K562 (cell line): ENCODE measurements around the gene FES. TPM values are rescaled to one million over a fixed set of nuclear protein-coding genes. Genes with fewer than 3 reads are reported as not detected.

Experiments
- CCAR2 ChIP-seq: fragments of 200-400 bp; formaldehyde crosslinking; IDR thresholded peaks from 2 replicates; pipeline ENCODE4 v1.6.1; 2017; ENCODE audit warnings: mild to moderate bottlenecking, low read depth, low read length
- CHD1 ChIP-seq: fragments of 200-600 bp; sonication (generic); IDR thresholded peaks from one replicate; pipeline ENCODE4 v1.6.1; 2012; ENCODE audit warnings: mild to moderate bottlenecking, moderate library complexity, low read length, inconsistent platforms
- CTBP1 ChIP-seq: fragments of 450-650 bp; IDR thresholded peaks from 2 replicates; pipeline ENCODE4 v1.6.1; 2016; ENCODE audit warnings: borderline replicate concordance
- DDX20 ChIP-seq: fragments of 450-650 bp; IDR thresholded peaks from 2 replicates; pipeline ENCODE4 v1.6.1; 2016; ENCODE audit warnings: missing genetic modification characterization, low read depth, mild to moderate bottlenecking, missing compliant biosample characterization, moderate library complexity
- FOXJ2 ChIP-seq: fragments of 200-800 bp; sonication (Bioruptor generic); IDR thresholded peaks from 2 replicates; pipeline ENCODE4 v1.6.1; 2016; ENCODE audit warnings: missing genetic modification characterization, missing compliant biosample characterization
- JUND ChIP-seq, 2 experiments: IDR thresholded peaks; 2 replicates in 1 of 2; 3 replicates in 1 of 2; pipeline ENCODE4 v1.6.1; 2011; ENCODE audit warnings: borderline replicate concordance in 2 of 2, low read depth in 2 of 2, low read length in 2 of 2, improper control_type of control experiment in 1 of 2, missing biosample characterization in 1 of 2, missing genetic modification characterization in 1 of 2, missing genetic modification reagents in 1 of 2
- LEF1 ChIP-seq: fragments of 450-650 bp; IDR thresholded peaks from 2 replicates; pipeline ENCODE4 v1.6.1; 2016; ENCODE audit warnings: mild to moderate bottlenecking
- RAD51 ChIP-seq: fragments of 450-650 bp; IDR thresholded peaks from 2 replicates; pipeline ENCODE4 v1.7.1; 2016; ENCODE audit warnings: low read depth, mild to moderate bottlenecking, borderline replicate concordance
- SETDB1 ChIP-seq: IDR thresholded peaks from one replicate; pipeline ENCODE4 v1.6.1; 2012; ENCODE audit warnings: low read length, control low read depth, inconsistent platforms
- ZNF316 ChIP-seq: fragments of 450-650 bp; IDR thresholded peaks from 2 replicates; pipeline ENCODE4 v1.6.1; 2016
- ZNF347 ChIP-seq: fragments of 450-650 bp; formaldehyde crosslinking; IDR thresholded peaks from 2 replicates; pipeline ENCODE4 v1.4.0; 2020; ENCODE audit warnings: low read depth, mild to moderate bottlenecking, moderate library complexity
- ZNF75A ChIP-seq: fragments of 450-650 bp; formaldehyde crosslinking; IDR thresholded peaks from 2 replicates; pipeline ENCODE4 v1.4.0; 2020; ENCODE audit warnings: mild to moderate bottlenecking
- polyA plus RNA-seq, 8 experiments: library from polyadenylated mRNA; depleted of rRNA in 4 of 8; stranded (reverse) in 5 of 8; unstranded in 3 of 8; fragments of >200 nt; fragmentation: Nextera tagmentation in 2 of 8; fragmentation: Illumina TruSeq in 1 of 8; extraction: Ambion mirVana in 2 of 8; extraction: Trizol in 1 of 8; gene quantifications; 2 replicates each; pipeline versions ENCODE4 v1.2.1 to v1.2.3, GENCODE V29; 2011 to 2014; ENCODE audit warnings: inconsistent platforms in 1 of 8, missing spikeins in 1 of 8
- total RNA-seq, 7 experiments: library from RNA; depleted of rRNA in 6 of 7; stranded (reverse); fragments of >200 nt in 6 of 7; fragmentation: Illumina TruSeq in 2 of 7; extraction: Trizol in 2 of 7; gene quantifications; 2 replicates each; pipeline versions ENCODE4 v1.2.1 to v1.2.3, GENCODE V29; 2011 to 2021; ENCODE audit warnings: low replicate concordance in 1 of 7
- TF ChIP-seq, protein P1 (sequence below): fragments of 200-800 bp; sonication (Bioruptor generic); IDR thresholded peaks from 2 replicates; pipeline ENCODE4 v1.6.1; 2017; ENCODE audit warnings: missing genetic modification characterization, missing compliant biosample characterization
- TF ChIP-seq, protein P2 (sequence below): fragments of 450-650 bp; IDR thresholded peaks from 2 replicates; pipeline ENCODE4 v1.6.1; 2016; ENCODE audit warnings: low read depth, mild to moderate bottlenecking, moderate library complexity
- TF ChIP-seq, protein P3 (sequence below), 2 experiments: IDR thresholded peaks; 2 replicates each; pipeline ENCODE4 v1.6.1; 2012; ENCODE audit warnings: improper control_type of control experiment in 2 of 2, low read depth in 2 of 2, low read length in 2 of 2, borderline replicate concordance in 1 of 2
- TF ChIP-seq, protein P4 (sequence below): fragments of 450-650 bp; formaldehyde crosslinking; IDR thresholded peaks from 2 replicates; pipeline ENCODE4 v1.4.0; 2020; ENCODE audit warnings: mild to moderate bottlenecking, moderate library complexity
- TF ChIP-seq, protein P5 (sequence below), 3 experiments: fragments of 200-800 bp in 1 of 3; fragments of 250-450 bp in 1 of 3; fragments of 450-650 bp in 1 of 3; sonication (Bioruptor Pico) in 1 of 3; sonication (Bioruptor generic) in 1 of 3; formaldehyde crosslinking in 1 of 3; IDR thresholded peaks; 2 replicates each; pipeline versions ENCODE4 v1.6.1 to v1.8.0; 2016 to 2022; ENCODE audit warnings: mild to moderate bottlenecking in 2 of 3, missing genetic modification characterization in 2 of 3, missing compliant biosample characterization in 1 of 3, moderate library complexity in 1 of 3
- TF ChIP-seq, protein P6 (sequence below): fragments of 250-450 bp; sonication (Bioruptor Pico); IDR thresholded peaks from 2 replicates; pipeline ENCODE4 v1.5.0; 2021

The FES gene
- total and polyA plus RNA-seq, 9 of the 15 experiments (the other 6 are each of a cell fraction or from before 2014, with no cell fraction given) = 0.38 to 2.6 (median 0.82) TPM

DNA sequence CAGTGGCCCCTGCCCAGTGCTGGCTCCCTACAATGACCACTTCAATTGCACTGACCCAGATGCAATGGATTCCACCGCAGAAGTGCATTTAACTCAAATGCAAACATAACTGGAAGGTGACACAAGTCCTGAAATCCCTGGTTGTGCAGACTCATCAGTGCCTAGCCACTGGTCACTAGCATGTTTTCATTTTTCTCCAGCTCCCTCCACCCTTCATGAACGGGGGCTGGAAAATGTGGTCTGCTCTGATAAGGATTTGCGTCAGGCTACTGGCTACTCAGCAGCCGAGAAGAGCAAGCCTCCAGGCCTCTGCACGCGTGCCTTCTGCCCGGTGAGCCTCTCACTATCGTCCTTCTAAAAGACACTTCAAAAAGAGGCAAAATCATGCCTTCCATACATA, 43.4 kb upstream of the FES start (continued):
- TF ChIP-seq, protein P1, sequence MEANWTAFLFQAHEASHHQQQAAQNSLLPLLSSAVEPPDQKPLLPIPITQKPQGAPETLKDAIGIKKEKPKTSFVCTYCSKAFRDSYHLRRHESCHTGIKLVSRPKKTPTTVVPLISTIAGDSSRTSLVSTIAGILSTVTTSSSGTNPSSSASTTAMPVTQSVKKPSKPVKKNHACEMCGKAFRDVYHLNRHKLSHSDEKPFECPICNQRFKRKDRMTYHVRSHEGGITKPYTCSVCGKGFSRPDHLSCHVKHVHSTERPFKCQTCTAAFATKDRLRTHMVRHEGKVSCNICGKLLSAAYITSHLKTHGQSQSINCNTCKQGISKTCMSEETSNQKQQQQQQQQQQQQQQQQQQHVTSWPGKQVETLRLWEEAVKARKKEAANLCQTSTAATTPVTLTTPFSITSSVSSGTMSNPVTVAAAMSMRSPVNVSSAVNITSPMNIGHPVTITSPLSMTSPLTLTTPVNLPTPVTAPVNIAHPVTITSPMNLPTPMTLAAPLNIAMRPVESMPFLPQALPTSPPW (CRISPR knock-in tag) = peak; percentile 92
- TF ChIP-seq, protein P2, sequence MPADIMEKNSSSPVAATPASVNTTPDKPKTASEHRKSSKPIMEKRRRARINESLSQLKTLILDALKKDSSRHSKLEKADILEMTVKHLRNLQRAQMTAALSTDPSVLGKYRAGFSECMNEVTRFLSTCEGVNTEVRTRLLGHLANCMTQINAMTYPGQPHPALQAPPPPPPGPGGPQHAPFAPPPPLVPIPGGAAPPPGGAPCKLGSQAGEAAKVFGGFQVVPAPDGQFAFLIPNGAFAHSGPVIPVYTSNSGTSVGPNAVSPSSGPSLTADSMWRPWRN = peak; percentile 99
- TF ChIP-seq ZNF75A (no peak), LEF1 (peak; percentile 99), FOXJ2 (tag) (peak; percentile 88), ZNF316 (peak; percentile 94), ZNF347 (CRISPR knock-in tag) (no peak), DDX20 (tag) (no peak), JUND (IDR thresholded peaks at IDR 0.05; ENCODE audit: borderline replicate concordance, low read depth, low read length) (peak; percentile 89), JUND (tag; IDR thresholded peaks at IDR 0.05; ENCODE audit: borderline replicate concordance, low read depth, low read length) (peak; percentile 87; the same call in 2 of the 3 replicates), CHD1 (no peak), CCAR2 (no peak), CTBP1 (peak; percentile 87), SETDB1 (no peak), RAD51 (peak; percentile 51; the same call in 1 of the 2 replicates)
- TF ChIP-seq, protein P3, sequence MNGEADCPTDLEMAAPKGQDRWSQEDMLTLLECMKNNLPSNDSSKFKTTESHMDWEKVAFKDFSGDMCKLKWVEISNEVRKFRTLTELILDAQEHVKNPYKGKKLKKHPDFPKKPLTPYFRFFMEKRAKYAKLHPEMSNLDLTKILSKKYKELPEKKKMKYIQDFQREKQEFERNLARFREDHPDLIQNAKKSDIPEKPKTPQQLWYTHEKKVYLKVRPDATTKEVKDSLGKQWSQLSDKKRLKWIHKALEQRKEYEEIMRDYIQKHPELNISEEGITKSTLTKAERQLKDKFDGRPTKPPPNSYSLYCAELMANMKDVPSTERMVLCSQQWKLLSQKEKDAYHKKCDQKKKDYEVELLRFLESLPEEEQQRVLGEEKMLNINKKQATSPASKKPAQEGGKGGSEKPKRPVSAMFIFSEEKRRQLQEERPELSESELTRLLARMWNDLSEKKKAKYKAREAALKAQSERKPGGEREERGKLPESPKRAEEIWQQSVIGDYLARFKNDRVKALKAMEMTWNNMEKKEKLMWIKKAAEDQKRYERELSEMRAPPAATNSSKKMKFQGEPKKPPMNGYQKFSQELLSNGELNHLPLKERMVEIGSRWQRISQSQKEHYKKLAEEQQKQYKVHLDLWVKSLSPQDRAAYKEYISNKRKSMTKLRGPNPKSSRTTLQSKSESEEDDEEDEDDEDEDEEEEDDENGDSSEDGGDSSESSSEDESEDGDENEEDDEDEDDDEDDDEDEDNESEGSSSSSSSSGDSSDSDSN (IDR thresholded peaks at IDR 0.05; ENCODE audit: borderline replicate concordance in 1 of 2, low read depth in 2 of 2, low read length in 2 of 2) = peak; percentile 79 to 91; a peak in 3 of 4 replicates
- TF ChIP-seq, protein P4, sequence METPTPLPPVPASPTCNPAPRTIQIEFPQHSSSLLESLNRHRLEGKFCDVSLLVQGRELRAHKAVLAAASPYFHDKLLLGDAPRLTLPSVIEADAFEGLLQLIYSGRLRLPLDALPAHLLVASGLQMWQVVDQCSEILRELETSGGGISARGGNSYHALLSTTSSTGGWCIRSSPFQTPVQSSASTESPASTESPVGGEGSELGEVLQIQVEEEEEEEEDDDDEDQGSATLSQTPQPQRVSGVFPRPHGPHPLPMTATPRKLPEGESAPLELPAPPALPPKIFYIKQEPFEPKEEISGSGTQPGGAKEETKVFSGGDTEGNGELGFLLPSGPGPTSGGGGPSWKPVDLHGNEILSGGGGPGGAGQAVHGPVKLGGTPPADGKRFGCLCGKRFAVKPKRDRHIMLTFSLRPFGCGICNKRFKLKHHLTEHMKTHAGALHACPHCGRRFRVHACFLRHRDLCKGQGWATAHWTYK (CRISPR knock-in tag) = no peak
- TF ChIP-seq, protein P5, sequence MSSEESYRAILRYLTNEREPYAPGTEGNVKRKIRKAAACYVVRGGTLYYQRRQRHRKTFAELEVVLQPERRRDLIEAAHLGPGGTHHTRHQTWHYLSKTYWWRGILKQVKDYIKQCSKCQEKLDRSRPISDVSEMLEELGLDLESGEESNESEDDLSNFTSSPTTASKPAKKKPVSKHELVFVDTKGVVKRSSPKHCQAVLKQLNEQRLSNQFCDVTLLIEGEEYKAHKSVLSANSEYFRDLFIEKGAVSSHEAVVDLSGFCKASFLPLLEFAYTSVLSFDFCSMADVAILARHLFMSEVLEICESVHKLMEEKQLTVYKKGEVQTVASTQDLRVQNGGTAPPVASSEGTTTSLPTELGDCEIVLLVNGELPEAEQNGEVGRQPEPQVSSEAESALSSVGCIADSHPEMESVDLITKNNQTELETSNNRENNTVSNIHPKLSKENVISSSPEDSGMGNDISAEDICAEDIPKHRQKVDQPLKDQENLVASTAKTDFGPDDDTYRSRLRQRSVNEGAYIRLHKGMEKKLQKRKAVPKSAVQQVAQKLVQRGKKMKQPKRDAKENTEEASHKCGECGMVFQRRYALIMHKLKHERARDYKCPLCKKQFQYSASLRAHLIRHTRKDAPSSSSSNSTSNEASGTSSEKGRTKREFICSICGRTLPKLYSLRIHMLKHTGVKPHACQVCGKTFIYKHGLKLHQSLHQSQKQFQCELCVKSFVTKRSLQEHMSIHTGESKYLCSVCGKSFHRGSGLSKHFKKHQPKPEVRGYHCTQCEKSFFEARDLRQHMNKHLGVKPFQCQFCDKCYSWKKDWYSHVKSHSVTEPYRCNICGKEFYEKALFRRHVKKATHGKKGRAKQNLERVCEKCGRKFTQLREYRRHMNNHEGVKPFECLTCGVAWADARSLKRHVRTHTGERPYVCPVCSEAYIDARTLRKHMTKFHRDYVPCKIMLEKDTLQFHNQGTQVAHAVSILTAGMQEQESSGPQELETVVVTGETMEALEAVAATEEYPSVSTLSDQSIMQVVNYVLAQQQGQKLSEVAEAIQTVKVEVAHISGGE (CRISPR knock-in tag; IDR thresholded peaks at IDR 0.05) = no peak; a peak in 2 of 6 replicates
- TF ChIP-seq, protein P6, sequence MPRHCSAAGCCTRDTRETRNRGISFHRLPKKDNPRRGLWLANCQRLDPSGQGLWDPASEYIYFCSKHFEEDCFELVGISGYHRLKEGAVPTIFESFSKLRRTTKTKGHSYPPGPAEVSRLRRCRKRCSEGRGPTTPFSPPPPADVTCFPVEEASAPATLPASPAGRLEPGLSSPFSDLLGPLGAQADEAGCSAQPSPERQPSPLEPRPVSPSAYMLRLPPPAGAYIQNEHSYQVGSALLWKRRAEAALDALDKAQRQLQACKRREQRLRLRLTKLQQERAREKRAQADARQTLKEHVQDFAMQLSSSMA = no peak
